GM21825 (cell line): ENCODE results near the gene CILP.
"Not testable (repeated sequence)": the region's sequence is repeated elsewhere in the genome, so short reads cannot be mapped to it uniquely, and the experiment has no call there.

Experiments
- ATAC-seq: cut with Tn5 transposase; IDR thresholded peaks from one replicate; pipeline ENCODE4 v1.9.1; 2021; ENCODE audit warnings: mild to moderate bottlenecking, moderate library complexity; ENCODE audit not compliant: unreplicated experiment

The CILP gene

GRCh38 chr15:65210770-65211481 is at the start of gene CILP:
Gene CILP, minus strand, starts transcription at chr15:65211473. Its CDS starts 1,718 bp downstream, at chr15:65209755.
- no peak for ATAC-seq

GRCh38 chr15:65260968-65261367 is 49.7 kb upstream of the CILP start:
- ATAC-seq, result no peak

GRCh38 chr15:65259367-65259797 is 48.1 kb upstream of the CILP start:
- ATAC-seq, result no peak

- ATAC-seq, result no peak
Observed at GRCh38 chr15:65258375-65259262, 47.3 kb upstream of the CILP start.

- no peak for ATAC-seq
Observed at GRCh38 chr15:65255486-65256140, 44.3 kb upstream of the CILP start.

- ATAC-seq, result no peak
Observed at GRCh38 chr15:65254758-65255157, 43.5 kb upstream of the CILP start.

- no peak for ATAC-seq
Observed at GRCh38 chr15:65254356-65254755, 43.1 kb upstream of the CILP start.

- no peak for ATAC-seq
Observed at GRCh38 chr15:65249641-65250040, 38.4 kb upstream of the CILP start.

GRCh38 chr15:65248511-65249255 is 37.4 kb upstream of the CILP start:
- ATAC-seq, result no peak

GRCh38 chr15:65246939-65247338 is 35.7 kb upstream of the CILP start:
- ATAC-seq, result no peak

GRCh38 chr15:65246026-65246714 is 34.9 kb upstream of the CILP start:
- no peak for ATAC-seq

GRCh38 chr15:65245096-65245856 is 34.0 kb upstream of the CILP start:
- ATAC-seq, result no peak

- no peak for ATAC-seq
Observed at GRCh38 chr15:65244638-65245037, 33.4 kb upstream of the CILP start.

GRCh38 chr15:65236443-65236842 is 25.2 kb upstream of the CILP start:
- not testable (repeated sequence) for ATAC-seq

- ATAC-seq, result no peak
Observed at GRCh38 chr15:65233696-65234095, 22.4 kb upstream of the CILP start.

GRCh38 chr15:65232520-65232919 is 21.2 kb upstream of the CILP start:
- no peak for ATAC-seq

GRCh38 chr15:65231306-65231705 is 20.0 kb upstream of the CILP start:
- no peak for ATAC-seq

- not testable (repeated sequence) for ATAC-seq
Observed at GRCh38 chr15:65226901-65227300, 15.6 kb upstream of the CILP start.

- no peak for ATAC-seq
Observed at GRCh38 chr15:65226221-65226620, 14.9 kb upstream of the CILP start.
